H9 (cell line): ENCODE results near the gene ATPAF2. TPM values are rescaled to one million over a fixed set of nuclear protein-coding genes. Genes with fewer than 3 reads are reported as not detected.

Experiments
- DNase-seq: peaks from one replicate; pipeline ENCODE4 v3.0.0-alpha.2; 2017
- H2AFZ ChIP-seq: one replicate; pipeline ENCODE4 v1.6.1; 2013; ENCODE audit warnings: mild to moderate bottlenecking, low read length, control low read depth, moderate library complexity
- H2AK5ac ChIP-seq: 2 replicates; pipeline ENCODE4 v1.6.1; 2013; ENCODE audit warnings: low read length, control low read depth, mixed read lengths; ENCODE audit not compliant: insufficient read length
- H2BK120ac ChIP-seq: one replicate; pipeline ENCODE4 v1.6.1; 2013; ENCODE audit warnings: low read depth, mild to moderate bottlenecking, low read length, control low read depth, inconsistent platforms; ENCODE audit not compliant: poor library complexity, severe bottlenecking
- H2BK12ac ChIP-seq: 2 replicates; pipeline ENCODE4 v1.6.1; 2013; ENCODE audit warnings: low read length, control low read depth, mixed read lengths, low read depth; ENCODE audit not compliant: insufficient read length
- H2BK15ac ChIP-seq: 2 replicates; pipeline ENCODE4 v1.6.1; 2013; ENCODE audit warnings: low read depth, low read length, control low read depth
- H2BK20ac ChIP-seq: one replicate; pipeline ENCODE4 v1.6.1; 2013; ENCODE audit warnings: low read depth, mild to moderate bottlenecking, low read length, control low read depth, inconsistent platforms; ENCODE audit not compliant: poor library complexity, severe bottlenecking
- H2BK5ac ChIP-seq: 2 replicates; pipeline ENCODE4 v1.6.1; 2013; ENCODE audit warnings: low read length, control low read depth, mixed read lengths; ENCODE audit not compliant: insufficient read length
- H3K14ac ChIP-seq: 2 replicates; pipeline ENCODE4 v1.6.1; 2013; ENCODE audit warnings: low read length, control low read depth; ENCODE audit not compliant: insufficient read depth
- H3K18ac ChIP-seq: 2 replicates; pipeline ENCODE4 v1.6.1; 2013; ENCODE audit warnings: low read depth, mild to moderate bottlenecking, mixed read lengths, low read length, control low read depth; ENCODE audit not compliant: insufficient read length
- H3K23ac ChIP-seq: 2 replicates; pipeline ENCODE4 v1.6.1; 2013; ENCODE audit warnings: low read length, control low read depth, mixed read lengths, low read depth; ENCODE audit not compliant: insufficient read length
- H3K23me2 ChIP-seq: 2 replicates; pipeline ENCODE4 v1.6.1; 2013; ENCODE audit warnings: low read depth, mild to moderate bottlenecking, mixed read lengths, low read length, control low read depth; ENCODE audit not compliant: insufficient read length, poor library complexity, severe bottlenecking
- H3K27ac ChIP-seq: 2 replicates; pipeline ENCODE4 v1.5.1; 2013; ENCODE audit warnings: low read length, control low read depth, mixed read lengths, low read depth; ENCODE audit not compliant: insufficient read length
- H3K27me3 ChIP-seq: 2 replicates; pipeline ENCODE4 v1.6.1; 2013; ENCODE audit warnings: low read length, control low read depth, inconsistent platforms; ENCODE audit not compliant: insufficient read depth
- H3K4ac ChIP-seq: 2 replicates; pipeline ENCODE4 v1.6.1; 2013; ENCODE audit warnings: low read depth, mild to moderate bottlenecking, control low read depth, inconsistent platforms, low read length, moderate library complexity
- H3K4me1 ChIP-seq: 2 replicates; pipeline ENCODE4 v1.6.1; 2013; ENCODE audit warnings: low read length, control low read depth, inconsistent platforms; ENCODE audit not compliant: insufficient read depth
- H3K4me2 ChIP-seq: 2 replicates; pipeline ENCODE4 v1.6.1; 2013; ENCODE audit warnings: low read length, control low read depth, mixed read lengths; ENCODE audit not compliant: insufficient read length, insufficient read depth
- H3K56ac ChIP-seq: 2 replicates; pipeline ENCODE4 v1.6.1; 2013; ENCODE audit warnings: low read depth, mild to moderate bottlenecking, mixed read lengths, low read length, control low read depth; ENCODE audit not compliant: insufficient read length
- H3K79me1 ChIP-seq: 2 replicates; pipeline ENCODE4 v1.6.1; 2013; ENCODE audit warnings: low read depth, mild to moderate bottlenecking, moderate library complexity, low read length, control low read depth, inconsistent platforms; ENCODE audit not compliant: insufficient read depth, poor library complexity, severe bottlenecking
- H3K79me2 ChIP-seq: 2 replicates; pipeline ENCODE4 v1.6.1; 2013; ENCODE audit warnings: low read length, control low read depth, inconsistent platforms; ENCODE audit not compliant: insufficient read depth
- H3K9ac ChIP-seq: 2 replicates; pipeline ENCODE4 v1.6.1; 2013; ENCODE audit warnings: low read length, control low read depth, mixed read lengths; ENCODE audit not compliant: insufficient read length; ENCODE audit errors: extremely low read depth
- H3K9me3 ChIP-seq: one replicate; pipeline ENCODE4 v1.6.1; 2013; ENCODE audit warnings: low read depth, low read length, inconsistent platforms; ENCODE audit not compliant: control insufficient read depth
- H3T11ph ChIP-seq: one replicate; pipeline ENCODE4 v1.6.1; 2013; ENCODE audit warnings: mild to moderate bottlenecking, low read length, control low read depth, inconsistent platforms
- H4K20me1 ChIP-seq: one replicate; pipeline ENCODE4 v1.6.1; 2013; ENCODE audit not compliant: control insufficient read depth, insufficient read length, insufficient read depth
- H4K5ac ChIP-seq: 2 replicates; pipeline ENCODE4 v1.6.1; 2013; ENCODE audit warnings: low read depth, mild to moderate bottlenecking, mixed read lengths, low read length, control low read depth; ENCODE audit not compliant: insufficient read length
- H4K8ac ChIP-seq: replicated peaks from 2 replicates; pipeline ENCODE4 v1.6.1; 2013; ENCODE audit warnings: low read length, control low read depth, mixed read lengths, low read depth; ENCODE audit not compliant: insufficient read length
- H4K91ac ChIP-seq: 2 replicates; pipeline ENCODE4 v1.6.1; 2013; ENCODE audit warnings: low read depth, mild to moderate bottlenecking, moderate library complexity, mixed read lengths, low read length, control low read depth; ENCODE audit not compliant: insufficient read length
- H3K27ac Mint-ChIP-seq, 3 experiments: 2 replicates in 2 of 3; 3 replicates in 1 of 3; pipeline ENCODE4 v1.8.0; 2020 to 2021; ENCODE audit warnings: mixed read lengths in 3 of 3, mild to moderate bottlenecking in 1 of 3, moderate library complexity in 1 of 3
- H3K27me3 Mint-ChIP-seq: 2 replicates; pipeline ENCODE4 v1.8.0; 2021; ENCODE audit warnings: low read depth, mild to moderate bottlenecking, moderate library complexity, mixed read lengths
- H3K36me3 Mint-ChIP-seq, 3 experiments: 2 replicates in 2 of 3; 3 replicates in 1 of 3; pipeline ENCODE4 v1.8.0; 2020 to 2021; ENCODE audit warnings: low read depth in 3 of 3, mixed read lengths in 3 of 3; ENCODE audit not compliant: insufficient read depth in 1 of 3
- H3K4me1 Mint-ChIP-seq, 2 experiments: 2 replicates each; pipeline ENCODE4 v1.8.0; 2020; ENCODE audit warnings: mixed read lengths in 2 of 2
- H3K4me3 Mint-ChIP-seq, 2 experiments: 2 replicates in 1 of 2; 3 replicates in 1 of 2; pipeline ENCODE4 v1.8.0; 2020 to 2021; ENCODE audit warnings: mild to moderate bottlenecking in 2 of 2, mixed read lengths in 2 of 2, moderate library complexity in 1 of 2
- H3K9me3 Mint-ChIP-seq, 2 experiments: 2 replicates in 1 of 2; 3 replicates in 1 of 2; pipeline ENCODE4 v1.8.0; 2020; ENCODE audit warnings: mild to moderate bottlenecking in 2 of 2, mixed read lengths in 2 of 2, moderate library complexity in 1 of 2
- WGBS: extraction: QIAGEN DNeasy Blood & Tissue Kit; methylation state at CpG from one replicate; pipeline ENCODE4 v1.1.7; 2013; ENCODE audit warnings: missing lambda C conversion rate, low lambda C conversion rate, mixed read lengths; ENCODE audit not compliant: insufficient read length; ENCODE audit errors: extremely low coverage; 5-methylcytosine and 5-hydroxymethylcytosine counted together
- total RNA-seq: library from RNA; stranded (reverse); gene quantifications from 2 replicates; pipeline ENCODE4 v1.2.1, GENCODE V29; 2021
- TF ChIP-seq, protein P1 (sequence below): fragments of 200-600 bp; sonication (generic); conservative IDR thresholded peaks from 3 replicates; pipeline ENCODE4 v1.8.0; 2021; ENCODE audit warnings: antibody characterized with exemption, mild to moderate bottlenecking

ATPAF2 gene
- total RNA-seq, 1 experiment from 2014 or later, result 21.4 TPM

DNA sequence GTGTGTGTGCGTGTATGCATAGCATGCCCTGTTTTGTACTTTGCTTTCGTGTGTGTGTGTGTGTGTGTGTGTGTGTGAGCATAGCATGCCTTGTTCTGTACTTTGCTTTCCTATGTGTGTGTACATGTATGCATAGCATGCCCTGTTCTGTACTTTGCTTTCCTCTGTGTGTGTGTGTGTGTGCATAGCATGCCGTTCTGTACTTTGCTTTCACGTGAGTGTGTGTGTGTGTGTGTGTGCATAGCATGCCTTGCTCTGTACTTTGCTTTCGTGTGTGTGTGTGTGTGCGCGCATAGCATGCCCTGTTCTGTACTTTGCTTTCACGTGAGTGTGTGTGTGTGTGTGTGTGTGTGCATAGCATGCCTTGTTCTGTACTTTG, 38.9 kb downstream of the ATPAF2 start:
- H3K27me3 ChIP-seq, result no peaks in the 10 kb centered on the region
- no peak overlapping the region for H3K23ac ChIP-seq
- no peaks in the 10 kb centered on the region for H3K9me3 ChIP-seq
- H3K23me2 ChIP-seq, result no peaks in the 10 kb centered on the region
- DNase-seq, result no peak
- H3K9me3 Mint-ChIP-seq, result no peaks in the 10 kb centered on the region
- H4K20me1 ChIP-seq, result no peaks in the 10 kb centered on the region
- H3K4me2 ChIP-seq, result no peak overlapping the region
- no peak overlapping the region for H2AK5ac ChIP-seq
- no peak overlapping the region for H3K14ac ChIP-seq
- TF ChIP-seq, protein P1, sequence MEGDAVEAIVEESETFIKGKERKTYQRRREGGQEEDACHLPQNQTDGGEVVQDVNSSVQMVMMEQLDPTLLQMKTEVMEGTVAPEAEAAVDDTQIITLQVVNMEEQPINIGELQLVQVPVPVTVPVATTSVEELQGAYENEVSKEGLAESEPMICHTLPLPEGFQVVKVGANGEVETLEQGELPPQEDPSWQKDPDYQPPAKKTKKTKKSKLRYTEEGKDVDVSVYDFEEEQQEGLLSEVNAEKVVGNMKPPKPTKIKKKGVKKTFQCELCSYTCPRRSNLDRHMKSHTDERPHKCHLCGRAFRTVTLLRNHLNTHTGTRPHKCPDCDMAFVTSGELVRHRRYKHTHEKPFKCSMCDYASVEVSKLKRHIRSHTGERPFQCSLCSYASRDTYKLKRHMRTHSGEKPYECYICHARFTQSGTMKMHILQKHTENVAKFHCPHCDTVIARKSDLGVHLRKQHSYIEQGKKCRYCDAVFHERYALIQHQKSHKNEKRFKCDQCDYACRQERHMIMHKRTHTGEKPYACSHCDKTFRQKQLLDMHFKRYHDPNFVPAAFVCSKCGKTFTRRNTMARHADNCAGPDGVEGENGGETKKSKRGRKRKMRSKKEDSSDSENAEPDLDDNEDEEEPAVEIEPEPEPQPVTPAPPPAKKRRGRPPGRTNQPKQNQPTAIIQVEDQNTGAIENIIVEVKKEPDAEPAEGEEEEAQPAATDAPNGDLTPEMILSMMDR, result no peak
- WGBS, result no CpG with 5 or more reads among the region's 8 CpGs
- H3K9ac ChIP-seq, result no peak overlapping the region
- H3K56ac ChIP-seq, result no peak overlapping the region
- no peak overlapping the region for H2BK120ac ChIP-seq
- no peak overlapping the region for H2BK12ac ChIP-seq
- no peak overlapping the region for H3T11ph ChIP-seq
- peaks cover 3% of the 10 kb centered on the region for H3K27me3 Mint-ChIP-seq
- H3K4me1 ChIP-seq, result no peaks in the 10 kb centered on the region
- no peak overlapping the region for H3K4me3 Mint-ChIP-seq
- no peak overlapping the region for H2AFZ ChIP-seq
- H3K36me3 Mint-ChIP-seq, result no peaks in the 10 kb centered on the region
- H4K8ac ChIP-seq, result peak overlapping the region; percentile 1
- no peak overlapping the region for H2BK20ac ChIP-seq
- peaks cover 0 to 3% of the 10 kb centered on the region in 2 experiments; a peak in 2 of 4 replicates for H3K4me1 Mint-ChIP-seq
- H3K27ac ChIP-seq, result no peak overlapping the region
- no peak overlapping the region for H3K18ac ChIP-seq
- no peak overlapping the region for H3K4ac ChIP-seq
- no peaks in the 10 kb centered on the region for H3K79me2 ChIP-seq
- H3K27ac Mint-ChIP-seq, result no peak overlapping the region
- H4K5ac ChIP-seq, result no peak overlapping the region
- no peak overlapping the region for H2BK5ac ChIP-seq
- H4K91ac ChIP-seq, result no peak overlapping the region
- no peak overlapping the region for H2BK15ac ChIP-seq
- no peaks in the 10 kb centered on the region for H3K79me1 ChIP-seq
